DOHH2 (cell line): ENCODE measurements around the gene UBL4A.
A peak's percentile ranks its signal among the peaks of the same experiment; 100 is the strongest.

ENCODE experiments used
- H3F3A ChIP-seq: fragments of 200-600 bp; sonication (generic), shearing (Covaris generic); 2 replicates; pipeline ENCODE4 v1.6.0; 2016; ENCODE audit warnings: antibody characterized with exemption, mild to moderate bottlenecking; ENCODE audit not compliant: control insufficient read depth, insufficient read depth
- H3K27ac ChIP-seq: fragments of 200-600 bp; sonication (generic); 2 replicates; pipeline ENCODE4 v1.5.1; 2014; ENCODE audit warnings: low read depth, mild to moderate bottlenecking, low read length, moderate library complexity
- H3K27me3 ChIP-seq: fragments of 200-600 bp; sonication (generic); 2 replicates; pipeline ENCODE4 v1.6.1; 2014; ENCODE audit warnings: mild to moderate bottlenecking, low read length, mixed read lengths; ENCODE audit not compliant: control insufficient read depth
- H3K36me3 ChIP-seq: fragments of 200-600 bp; sonication (generic); 2 replicates; pipeline ENCODE4 v1.6.1; 2014; ENCODE audit warnings: mild to moderate bottlenecking, low read length, moderate library complexity, mixed read lengths; ENCODE audit not compliant: control insufficient read depth
- H3K4me1 ChIP-seq: fragments of 200-600 bp; sonication (generic); 2 replicates; pipeline ENCODE4 v1.6.1; 2014; ENCODE audit warnings: mild to moderate bottlenecking, low read length, mixed read lengths; ENCODE audit not compliant: control insufficient read depth
- H3K4me2 ChIP-seq: fragments of 200-600 bp; sonication (generic); 2 replicates; pipeline ENCODE4 v1.6.0; 2014; ENCODE audit warnings: mild to moderate bottlenecking, low read length, moderate library complexity
- H3K4me3 ChIP-seq: fragments of 200-600 bp; sonication (generic); 2 replicates; pipeline ENCODE4 v1.5.1; 2014; ENCODE audit warnings: mild to moderate bottlenecking, low read length, mixed read lengths
- H3K79me2 ChIP-seq: fragments of 200-600 bp; sonication (generic); 2 replicates; pipeline ENCODE4 v1.6.1; 2014; ENCODE audit warnings: mild to moderate bottlenecking, low read length, mixed read lengths; ENCODE audit not compliant: control insufficient read depth
- H3K9me2 ChIP-seq: fragments of 200-600 bp; sonication (generic); replicated peaks from 2 replicates; pipeline ENCODE4 v1.6.1; 2014; ENCODE audit warnings: mild to moderate bottlenecking, low read length, mixed read lengths; ENCODE audit not compliant: control insufficient read depth
- H3K9me3 ChIP-seq: fragments of 200-600 bp; sonication (generic); 2 replicates; pipeline ENCODE4 v1.6.1; 2014; ENCODE audit warnings: antibody characterized with exemption, low read length, mixed read lengths; ENCODE audit not compliant: control insufficient read depth, insufficient read depth
- H4K20me1 ChIP-seq: fragments of 200-600 bp; sonication (generic); 2 replicates; pipeline ENCODE4 v1.6.0; 2014; ENCODE audit warnings: low read depth, mild to moderate bottlenecking, antibody characterized with exemption, low read length, moderate library complexity; ENCODE audit not compliant: control insufficient read depth, insufficient read depth
- CTCF ChIP-seq: fragments of 200-600 bp; sonication (generic); IDR thresholded peaks from one replicate; pipeline ENCODE4 v1.5.1; 2014; ENCODE audit warnings: antibody characterized with exemption, mild to moderate bottlenecking, low read depth, low read length; ENCODE audit not compliant: poor library complexity, severe bottlenecking
- EZH2phosphoT487 ChIP-seq: fragments of 200-600 bp; sonication (generic); IDR thresholded peaks from 2 replicates; pipeline ENCODE4 v1.6.1; 2017; ENCODE audit warnings: borderline replicate concordance, mild to moderate bottlenecking, antibody characterized with exemption, low read length, moderate library complexity, mixed read lengths

UBL4A gene

DNA sequence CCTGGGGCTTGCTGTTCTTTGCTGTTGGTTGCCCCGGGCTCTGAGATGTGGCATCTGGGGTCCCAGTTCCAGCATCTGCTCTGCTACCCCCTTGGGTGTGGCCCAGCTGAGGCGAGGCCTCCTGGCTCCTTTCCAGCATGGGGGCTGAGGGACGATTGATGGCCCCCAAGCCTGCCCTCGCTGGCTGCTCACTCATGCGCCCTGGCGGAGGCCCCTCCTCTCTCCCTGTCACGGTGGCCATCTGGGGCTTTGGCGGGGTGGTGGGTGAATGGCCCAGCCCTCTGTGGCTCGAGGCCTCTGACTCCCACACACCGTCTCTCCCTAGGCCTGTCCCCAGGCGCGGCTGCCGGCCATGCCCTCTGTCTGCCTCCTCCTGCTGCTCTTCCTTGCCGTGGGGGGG, 26.6 kb downstream of the UBL4A start:
- Histone ChIP-seq H3K27me3 (no peaks in the 10 kb centered on the region), H3K27ac (no peak overlapping the region), H3K4me2 (peak overlapping the region; percentile 75), H3K4me3 (no peak overlapping the region), H3K36me3 (no peaks in the 10 kb centered on the region), H3K9me2 (no peaks in the 10 kb centered on the region), H3K4me1 (peaks cover 11% of the 10 kb centered on the region), H4K20me1 (no peaks in the 10 kb centered on the region), H3F3A (no peaks in the 10 kb centered on the region), H3K79me2 (peaks cover 14% of the 10 kb centered on the region), H3K9me3 (no peaks in the 10 kb centered on the region)
- TF ChIP-seq CTCF, result no peak

- Histone ChIP-seq H3K79me2 (peaks cover 14% of the 10 kb centered on the region), H3K27ac (no peak overlapping the region), H3K36me3 (no peaks in the 10 kb centered on the region), H3K4me3 (peak overlapping the region; percentile 80), H3K9me2 (no peaks in the 10 kb centered on the region), H3K27me3 (no peaks in the 10 kb centered on the region), H4K20me1 (no peaks in the 10 kb centered on the region), H3F3A (no peaks in the 10 kb centered on the region), H3K4me2 (peak overlapping the region; percentile 75), H3K4me1 (peaks cover 11% of the 10 kb centered on the region), H3K9me3 (no peaks in the 10 kb centered on the region)
- TF ChIP-seq EZH2phosphoT487 (no peak), CTCF (no peak)
These were observed 27.2 kb downstream of the UBL4A start for GRCh38 chrX:154458954-154459778.

GRCh38 chrX:154458116-154458953, 28.1 kb downstream of the UBL4A start, which contains the start of gene PLXNA3:
TSS of gene PLXNA3 (plus strand) at chrX:154458281. CDS start at chrX:154460184, 1,903 bp downstream.
- Histone ChIP-seq H3K9me2 (no peaks in the 10 kb centered on the region), H3K27ac (no peak within 1 kb of the TSS), H3K4me1 (peaks cover 11% of the 10 kb centered on the region), H3K9me3 (no peaks in the 10 kb centered on the region), H3K79me2 (peaks cover 14% of the 10 kb centered on the region), H3F3A (no peaks in the 10 kb centered on the region), H3K27me3 (no peaks in the 10 kb centered on the region), H3K36me3 (no peaks in the 10 kb centered on the region), H4K20me1 (no peaks in the 10 kb centered on the region), H3K4me3 (peak within 1 kb of the TSS; percentile 80), H3K4me2 (peak within 1 kb of the TSS; percentile 75)
- TF ChIP-seq CTCF (no peak), EZH2phosphoT487 (no peak)
